ENCODE results near the gene RC3H1. TPM values are rescaled to one million over a fixed set of nuclear protein-coding genes. Genes with fewer than 3 reads are reported as not detected.
"Not testable (repeated sequence)": the region's sequence is repeated elsewhere in the genome, so short reads cannot be mapped to it uniquely, and the experiment has no call there.

The RC3H1 gene
- total RNA-seq, 6 donors from 2014 or later, result 19.0 to 40.9 (median 31.4) TPM

GRCh38 chr1:174058624-174059023 is 36.5 kb upstream of the RC3H1 start:
- WGBS, 2 donors, result 86 to 92% methylated on average over 4 of the region's 4 CpGs
- no peaks in the 10 kb centered on the region for H3K27me3 ChIP-seq

GRCh38 chr1:174056609-174057008 is 34.5 kb upstream of the RC3H1 start:
- H3K4me3 ChIP-seq; H3K36me3 ChIP-seq; H3K9me3 ChIP-seq; ATAC-seq (ENCODE audit: low FRiP score in 2 of 2); H3K27ac ChIP-seq; H3K4me1 ChIP-seq; H3K27me3 ChIP-seq: not testable (repeated sequence)
- peak in 1 of 2 donors; percentile 76 for DNase-seq
- WGBS, 2 donors, result 93 to 97% methylated on average over 4 to 18 of the region's 28 CpGs

More at GRCh38 chr1:174058624-174059023, 36.5 kb upstream of the RC3H1 start:
- DNase-seq (no peak), ATAC-seq (ENCODE audit: low FRiP score in 2 of 2) (no peak)
- H3K4me1 ChIP-seq, result no peaks in the 10 kb centered on the region
- TF ChIP-seq POLR2A (IDR thresholded peaks at IDR 0.05) (no peak), EP300 (IDR thresholded peaks at IDR 0.05) (no peak), CTCF (IDR thresholded peaks at IDR 0.05) (no peak), POLR2AphosphoS5 (IDR thresholded peaks at IDR 0.05) (no peak)
- no peak overlapping the region for H3K27ac ChIP-seq
- H3K9me3 ChIP-seq, result no peaks in the 10 kb centered on the region
- H3K4me3 ChIP-seq, result no peak overlapping the region
- no peaks in the 10 kb centered on the region for H3K36me3 ChIP-seq

- H3K27ac ChIP-seq; DNase-seq; H3K27me3 ChIP-seq; H3K36me3 ChIP-seq; ATAC-seq (ENCODE audit: low FRiP score in 2 of 2); H3K4me1 ChIP-seq; H3K4me3 ChIP-seq; H3K9me3 ChIP-seq: not testable (repeated sequence)
- 83 to 87% methylated on average over 4 to 5 of the region's 5 CpGs for WGBS, 2 donors
These were observed 33.6 kb upstream of the RC3H1 start for GRCh38 chr1:174055797-174056196.

- no peak for DNase-seq
- H3K9me3 ChIP-seq, result no peaks in the 10 kb centered on the region
- no peak for TF ChIP-seq CTCF (IDR thresholded peaks at IDR 0.05)
- no peak for TF ChIP-seq EP300 (IDR thresholded peaks at IDR 0.05)
- no peak for TF ChIP-seq POLR2A (IDR thresholded peaks at IDR 0.05)
- no peak for TF ChIP-seq POLR2AphosphoS5 (IDR thresholded peaks at IDR 0.05)
- no peaks in the 10 kb centered on the region for H3K4me1 ChIP-seq
- H3K4me3 ChIP-seq, result no peak overlapping the region
- no peaks in the 10 kb centered on the region for H3K27me3 ChIP-seq
- no peak for ATAC-seq (ENCODE audit: low FRiP score in 2 of 2)
- no peaks in the 10 kb centered on the region for H3K36me3 ChIP-seq
- H3K27ac ChIP-seq, result no peak overlapping the region
These were observed 31.7 kb upstream of the RC3H1 start for GRCh38 chr1:174053826-174054225.

- Histone ChIP-seq H3K36me3 (no peaks in the 10 kb centered on the region), H3K27ac (no peak overlapping the region), H3K4me1 (no peaks in the 10 kb centered on the region), H3K9me3 (no peaks in the 10 kb centered on the region), H3K4me3 (no peak overlapping the region), H3K27me3 (no peaks in the 10 kb centered on the region)
- TF ChIP-seq CTCF (IDR thresholded peaks at IDR 0.05) (no peak), POLR2A (IDR thresholded peaks at IDR 0.05) (no peak), POLR2AphosphoS5 (IDR thresholded peaks at IDR 0.05) (no peak), EP300 (IDR thresholded peaks at IDR 0.05) (no peak)
- WGBS, 2 donors, result 78 to 79% methylated on average over 3 of the region's 3 CpGs
- ATAC-seq (ENCODE audit: low FRiP score in 2 of 2) (no peak), DNase-seq (no peak)
These were observed 30.5 kb upstream of the RC3H1 start for GRCh38 chr1:174052621-174053020.

- DNase-seq (no peak), ATAC-seq (ENCODE audit: low FRiP score in 2 of 2) (peak in 1 of 2 donors; percentile 86)
- 72% methylated on average over 6 of the region's 6 CpGs for WGBS, 2 donors
- Histone ChIP-seq H3K36me3 (no peaks in the 10 kb centered on the region), H3K27ac (no peak overlapping the region), H3K27me3 (no peaks in the 10 kb centered on the region), H3K4me3 (no peak overlapping the region), H3K9me3 (no peaks in the 10 kb centered on the region), H3K4me1 (no peaks in the 10 kb centered on the region)
- TF ChIP-seq POLR2AphosphoS5 (IDR thresholded peaks at IDR 0.05), result no peak
- TF ChIP-seq CTCF (IDR thresholded peaks at IDR 0.05), result no peak
- TF ChIP-seq POLR2A (IDR thresholded peaks at IDR 0.05), result no peak
- TF ChIP-seq EP300 (IDR thresholded peaks at IDR 0.05), result no peak
These were observed 29.8 kb upstream of the RC3H1 start for GRCh38 chr1:174051956-174052355.

Measured in upper lobe of left lung (tissue), 6 donors.